ENCODE data around the gene PC. TPM values are rescaled to one million over a fixed set of nuclear protein-coding genes. Genes with fewer than 3 reads are reported as not detected.

Gene PC
- total and polyA plus RNA-seq, 2 donors (not counting 3 experiments of a cell fraction or from before 2014, with no cell fraction given), result 5.5 to 17.5 TPM

GRCh38 chr11:66860449-66860831, 97.7 kb downstream of the PC start:
- POLR2A ChIA-PET, result no interaction called here
- BruUV-seq (replicated peaks), result no TSS peak
- H2AFZ ChIP-seq (ENCODE audit: low read depth, low read length), result no peak overlapping the region
- H3K4me3 ChIP-seq (replicated peaks in 1 of 3; ENCODE audit: insufficient read depth in 1 of 3, low read depth in 1 of 3, low read length in 3 of 3), result no peak overlapping the region
- TF ChIP-seq POLR2A (IDR thresholded peaks at IDR 0.05; ENCODE audit: low read depth, low read length) (no peak), FOS (IDR thresholded peaks at IDR 0.05; ENCODE audit: borderline replicate concordance, insufficient read depth, low read length) (no peak), JUN (IDR thresholded peaks at IDR 0.05; ENCODE audit: borderline replicate concordance, insufficient read depth, insufficient read length, low read depth) (no peak), POLR2AphosphoS5 (IDR thresholded peaks at IDR 0.05; ENCODE audit: insufficient read depth, low read depth, low read length) (no peak), MAX (IDR thresholded peaks at IDR 0.05; ENCODE audit: insufficient read depth, insufficient read length) (no peak), CTCF (IDR thresholded peaks at IDR 0.05; ENCODE audit: extremely low read depth in 1 of 2, insufficient read depth in 1 of 2, low read depth in 1 of 2, low read length in 2 of 2) (no peak), MYC (IDR thresholded peaks at IDR 0.05; ENCODE audit: low read depth, low read length) (no peak), GATA2 (IDR thresholded peaks at IDR 0.05; ENCODE audit: insufficient read depth, insufficient read length, low read depth, low read length) (no peak)
- no peak for FAIRE-seq
- dilution Hi-C loops (cut with MboI; ENCODE audit: extremely low pct_ligation_motif_present, low sequenced_read_pairs) (no loop called here), intact Hi-C loops (cut with micrococcal nuclease) (no loop called here)
- H3K9me3 ChIP-seq (replicated peaks; ENCODE audit: control insufficient read depth, insufficient read depth, low read length), result no peaks in the 10 kb centered on the region
- CTCF ChIA-PET, result interaction anchor here (1.4 kb wide), 1 partner anchor 115 kb away, joined by 3 read pairs; no protein-coding TSS in a partner anchor
- no peaks in the 10 kb centered on the region for H4K20me1 ChIP-seq (replicated peaks; ENCODE audit: control insufficient read depth, extremely low read depth, insufficient read depth, low read length)
- H3K79me2 ChIP-seq (ENCODE audit: control insufficient read depth, insufficient read depth, low read length), result peaks cover 13% of the 10 kb centered on the region
- no peak overlapping the region for H3K9ac ChIP-seq (replicated peaks; ENCODE audit: extremely low read depth, insufficient read depth, low read length)
- no peaks in the 10 kb centered on the region for H3K9me1 ChIP-seq (replicated peaks; ENCODE audit: control insufficient read depth, extremely low read depth, insufficient read depth, low read length)
- no peak overlapping the region for H3K4me2 ChIP-seq (ENCODE audit: insufficient read depth, low read length)
- H3K36me3 ChIP-seq (ENCODE audit: control insufficient read depth in 2 of 2, extremely low read depth in 1 of 2, insufficient read depth in 2 of 2, low read length in 2 of 2), result no peaks in the 10 kb centered on the region
- DNase-seq (ENCODE audit: low read depth, low spot score), result no peak
- peaks cover 8% of the 10 kb centered on the region for H3K4me1 ChIP-seq (ENCODE audit: control insufficient read depth, extremely low read depth, insufficient read depth, low read length)
- H3K27me3 ChIP-seq (ENCODE audit: control insufficient read depth in 2 of 2, insufficient read depth in 2 of 2, low read length in 2 of 2), result no peaks in the 10 kb centered on the region
- H3K27ac ChIP-seq (ENCODE audit: insufficient read depth, low read depth, low read length), result no peak overlapping the region

Data from endothelial cell of umbilical vein (primary cell).